Hematopoietic multipotent progenitor cell treated with erythropoietin and hydrocortisone succinate and interleukin-3 and kit ligand, for 8 days (in vitro differentiated cells): ENCODE measurements around the gene CD93.

ENCODE experiments used
- DNase-seq: peaks from one replicate; pipeline ENCODE4 v3.0.0-alpha.2; 2015

Gene CD93

GRCh38 chr20:23086056-23086566 is at the start of gene CD93:
Gene CD93, minus strand, starts transcription at chr20:23086324. Its CDS starts 132 bp downstream, at chr20:23086192.
- DNase-seq: no peak

- peak; percentile 97 for DNase-seq
Measured at GRCh38 chr20:23133560-23133998, 47.5 kb upstream of the CD93 start.

- peak; percentile 100 for DNase-seq
Measured at GRCh38 chr20:23132930-23133559, 46.9 kb upstream of the CD93 start.

GRCh38 chr20:23132293-23132929 is 46.3 kb upstream of the CD93 start:
- DNase-seq: peak; percentile 86

GRCh38 chr20:23131766-23132165 is 45.6 kb upstream of the CD93 start:
- DNase-seq: no peak

- DNase-seq: no peak
Measured at GRCh38 chr20:23130622-23131140, 44.6 kb upstream of the CD93 start.

GRCh38 chr20:23129891-23130621 is 43.9 kb upstream of the CD93 start:
- DNase-seq: no peak

- no peak for DNase-seq
Measured at GRCh38 chr20:23129266-23129665, 43.1 kb upstream of the CD93 start.

- no peak for DNase-seq
Measured at GRCh38 chr20:23128461-23129125, 42.5 kb upstream of the CD93 start.

GRCh38 chr20:23127506-23128279 is 41.6 kb upstream of the CD93 start:
- DNase-seq: no peak

GRCh38 chr20:23126281-23127061 is 40.3 kb upstream of the CD93 start:
- DNase-seq: peak; percentile 30

- DNase-seq: peak; percentile 65
Measured at GRCh38 chr20:23125625-23126191, 39.6 kb upstream of the CD93 start.

GRCh38 chr20:23125159-23125558 is 39.0 kb upstream of the CD93 start:
- DNase-seq: peak; percentile 36

- no peak for DNase-seq
Measured at GRCh38 chr20:23123886-23124285, 37.8 kb upstream of the CD93 start.

- no peak for DNase-seq
Measured at GRCh38 chr20:23122796-23123655, 36.9 kb upstream of the CD93 start.

GRCh38 chr20:23122321-23122720 is 36.2 kb upstream of the CD93 start:
- DNase-seq: no peak

- DNase-seq: no peak
Measured at GRCh38 chr20:23121751-23122320, 35.7 kb upstream of the CD93 start.

- peak; percentile 66 for DNase-seq
Measured at GRCh38 chr20:23120936-23121750, 35.0 kb upstream of the CD93 start.

GRCh38 chr20:23120261-23120660 is 34.1 kb upstream of the CD93 start:
- no peak for DNase-seq
